Liver (tissue), 9 donors: ENCODE data around the gene CEMIP. TPM values are rescaled to one million over a fixed set of nuclear protein-coding genes. Genes with fewer than 3 reads are reported as not detected.

Source experiments
- DNase-seq: peaks from one replicate; pipeline ENCODE4 v3.0.0-alpha.2; 2017; ENCODE audit warnings: low spot score
- H3K27ac ChIP-seq, 2 donors: one replicate each; pipeline ENCODE4 v1.7.0; 2013; ENCODE audit warnings: inconsistent platforms in 2 of 2, low read length in 2 of 2, control low read depth in 1 of 2, low read depth in 1 of 2, mild to moderate bottlenecking in 1 of 2
- H3K27me3 ChIP-seq, 4 donors: one replicate each; pipeline versions ENCODE4 v1.6.1 to v1.7.0; 2013; ENCODE audit warnings: low read length in 3 of 4, inconsistent platforms in 1 of 4, mild to moderate bottlenecking in 1 of 4, moderate library complexity in 1 of 4; ENCODE audit not compliant: control insufficient read depth in 4 of 4, insufficient read depth in 4 of 4
- H3K36me3 ChIP-seq, 4 donors: one replicate each; pipeline versions ENCODE4 v1.6.1 to v1.7.0; 2013; ENCODE audit warnings: low read length in 3 of 4, mild to moderate bottlenecking in 3 of 4, low read depth in 1 of 4, moderate library complexity in 1 of 4; ENCODE audit not compliant: control insufficient read depth in 4 of 4, insufficient read depth in 3 of 4
- H3K4me1 ChIP-seq, 4 donors: one replicate each; pipeline versions ENCODE4 v1.6.1 to v1.7.0; 2013; ENCODE audit warnings: low read length in 3 of 4, mild to moderate bottlenecking in 3 of 4, moderate library complexity in 1 of 4; ENCODE audit not compliant: control insufficient read depth in 4 of 4, insufficient read depth in 4 of 4
- H3K4me3 ChIP-seq, 3 donors: one replicate each; pipeline versions ENCODE4 v1.6.1 to v1.7.0; 2013; ENCODE audit warnings: low read length in 3 of 3, control low read depth in 1 of 3, low read depth in 1 of 3, mild to moderate bottlenecking in 1 of 3
- H3K9ac ChIP-seq, 2 donors: one replicate each; pipeline ENCODE4 v1.7.0; 2013; ENCODE audit warnings: low read length in 2 of 2, mild to moderate bottlenecking in 2 of 2, moderate library complexity in 2 of 2, control low read depth in 1 of 2, low read depth in 1 of 2
- H3K9me3 ChIP-seq, 4 donors: one replicate each; pipeline versions ENCODE4 v1.6.1 to v1.7.0; 2013; ENCODE audit warnings: low read length in 3 of 4; ENCODE audit not compliant: control insufficient read depth in 4 of 4
- FOXA1 ChIP-seq: IDR thresholded peaks from 2 replicates; pipeline ENCODE4 v1.6.1; 2016; ENCODE audit warnings: antibody characterized with exemption
- FOXA2 ChIP-seq: IDR thresholded peaks from 2 replicates; pipeline ENCODE4 v1.6.1; 2016; ENCODE audit warnings: antibody characterized with exemption
- GABPA ChIP-seq, 2 donors: IDR thresholded peaks in 1 of 2; conservative IDR thresholded peaks in 1 of 2; 2 replicates each; pipeline ENCODE4 v1.6.1; 2016; ENCODE audit warnings: antibody characterized with exemption in 2 of 2, mild to moderate bottlenecking in 1 of 2, moderate library complexity in 1 of 2
- HNF4A ChIP-seq, 2 donors: conservative IDR thresholded peaks; 2 replicates each; pipeline ENCODE4 v1.6.1; 2016; ENCODE audit warnings: antibody characterized with exemption in 2 of 2, mild to moderate bottlenecking in 2 of 2
- HNF4G ChIP-seq: IDR thresholded peaks from 2 replicates; pipeline ENCODE4 v1.6.1; 2016; ENCODE audit warnings: antibody characterized with exemption
- JUND ChIP-seq, 2 donors: IDR thresholded peaks; 2 replicates each; pipeline ENCODE4 v1.6.1; 2016; ENCODE audit warnings: antibody characterized with exemption in 2 of 2
- NR2F2 ChIP-seq: IDR thresholded peaks from 2 replicates; pipeline ENCODE4 v1.6.1; 2016; ENCODE audit warnings: antibody characterized with exemption
- RXRA ChIP-seq, 2 donors: IDR thresholded peaks; 2 replicates each; pipeline ENCODE4 v1.6.1; 2017 to 2018; ENCODE audit warnings: antibody characterized with exemption in 2 of 2, mild to moderate bottlenecking in 1 of 2
- SP1 ChIP-seq: IDR thresholded peaks from 2 replicates; pipeline ENCODE4 v1.6.1; 2018; ENCODE audit warnings: antibody characterized with exemption, mild to moderate bottlenecking
- TAF1 ChIP-seq: conservative IDR thresholded peaks from 2 replicates; pipeline ENCODE4 v1.6.1; 2016; ENCODE audit warnings: antibody characterized with exemption, mild to moderate bottlenecking
- YY1 ChIP-seq: IDR thresholded peaks from 2 replicates; pipeline ENCODE4 v1.6.1; 2016; ENCODE audit warnings: antibody characterized with exemption, mild to moderate bottlenecking
- WGBS: extraction: QIAGEN DNeasy Blood & Tissue Kit; methylation state at CpG from one replicate; pipeline ENCODE4 v1.1.7; 2013; 5-methylcytosine and 5-hydroxymethylcytosine counted together
- polyA plus RNA-seq, 2 donors: library from polyadenylated mRNA; stranded (reverse) in 1 of 2; unstranded in 1 of 2; fragments of 200-250 nt in 1 of 2; fragments of >200 nt in 1 of 2; fragmentation: Nextera tagmentation in 1 of 2; extraction: Ambion mirVana in 1 of 2; gene quantifications; one replicate each; pipeline versions ENCODE4 v1.2.1 to v1.2.3, GENCODE V29; 2013 to 2015
- total RNA-seq, 2 donors: library from RNA; depleted of rRNA; stranded (reverse); fragments of >200 nt; gene quantifications; one replicate each; pipeline ENCODE4 v1.2.3, GENCODE V29; 2014
- TF ChIP-seq, protein P1 (sequence below): IDR thresholded peaks from 2 replicates; pipeline ENCODE4 v1.6.1; 2016; ENCODE audit warnings: antibody characterized with exemption, mild to moderate bottlenecking
- TF ChIP-seq, protein P2 (sequence below): IDR thresholded peaks from 2 replicates; pipeline ENCODE4 v1.6.1; 2016; ENCODE audit warnings: antibody characterized with exemption
- donor health status: healthy.
- donor health status: healthy.
- donor health status: healthy.
- donor health status: healthy.
- donor health status: healthy.

The CEMIP gene
- total and polyA plus RNA-seq, 4 donors: under 0.01 to 0.89 (median 0.21) TPM

DNA sequence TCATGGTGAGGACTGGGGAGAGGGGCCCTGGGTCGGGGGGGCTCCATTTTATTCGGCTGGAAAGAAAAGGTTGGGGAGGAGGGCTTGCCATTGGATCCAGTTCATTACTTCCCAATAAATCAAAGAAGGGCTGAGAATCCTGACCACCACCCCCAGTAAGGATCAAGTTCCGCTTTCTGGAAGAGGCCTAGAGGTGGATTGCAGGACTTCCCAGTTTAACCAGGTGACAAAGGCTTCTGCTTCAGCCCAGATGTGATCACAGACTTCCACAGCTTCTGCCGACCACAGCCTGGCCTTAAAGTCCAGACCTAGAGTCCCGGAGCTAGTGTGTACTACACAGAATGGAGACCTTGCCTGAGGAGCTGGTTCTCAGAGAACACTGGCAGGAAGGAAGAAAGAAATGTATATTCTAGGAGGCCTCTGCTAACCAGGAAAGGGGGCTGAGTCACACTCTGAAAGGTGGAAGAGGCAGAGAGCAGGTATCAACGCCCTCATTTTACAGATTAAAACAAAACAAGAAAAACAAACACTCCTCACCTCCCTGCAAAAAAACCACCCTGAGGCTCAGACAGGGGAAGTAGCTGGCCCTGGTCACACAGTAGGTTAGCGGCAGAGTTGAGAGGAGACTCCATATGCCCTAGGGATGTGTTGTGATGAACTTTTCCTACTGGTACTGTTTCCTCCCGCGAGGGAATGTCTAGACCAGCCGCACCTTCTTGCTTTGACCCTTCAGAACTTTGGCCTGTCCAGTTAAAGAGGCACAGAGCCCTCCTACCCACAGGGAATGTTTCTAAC, 1.1 kb upstream of the CEMIP start:
- WGBS: 73% methylated on average over 10 of the region's 10 CpGs
- Histone ChIP-seq H3K27ac (no peak overlapping the region), H3K9me3 (no peaks in the 10 kb centered on the region), H3K4me1 (peaks cover 5 to 21% (median 17%) of the 10 kb centered on the region in 4 donors), H3K36me3 (no peaks in the 10 kb centered on the region), H3K4me3 (no peak overlapping the region), H3K9ac (no peak overlapping the region), H3K27me3 (peaks cover 0 to 6% (median 5%) of the 10 kb centered on the region in 4 donors)
- TF ChIP-seq FOXA2 (no peak), JUND (IDR thresholded peaks at IDR 0.05) (no peak), YY1 (no peak), HNF4G (no peak), RXRA (IDR thresholded peaks at IDR 0.05) (no peak), TAF1 (no peak), FOXA1 (no peak)
- no peak for DNase-seq

DNA sequence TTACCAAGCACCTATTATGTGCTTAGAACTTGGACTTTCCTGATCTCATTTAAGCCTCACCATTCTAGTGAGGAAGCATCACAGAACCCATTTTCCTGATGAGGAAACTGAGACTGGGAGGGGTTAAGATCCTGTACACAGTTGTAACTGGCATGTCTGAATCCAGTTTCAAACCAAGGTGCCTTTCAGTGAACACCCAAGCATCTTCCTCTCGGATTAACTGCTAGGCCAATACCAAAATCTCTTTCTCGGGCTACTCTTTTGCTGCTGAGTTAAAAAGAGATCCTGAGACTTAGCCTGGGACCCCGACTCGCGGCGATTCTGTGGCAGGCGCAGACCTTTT, 578 bp upstream of the CEMIP start:
- H3K36me3 ChIP-seq: no peaks in the 10 kb centered on the region

DNA sequence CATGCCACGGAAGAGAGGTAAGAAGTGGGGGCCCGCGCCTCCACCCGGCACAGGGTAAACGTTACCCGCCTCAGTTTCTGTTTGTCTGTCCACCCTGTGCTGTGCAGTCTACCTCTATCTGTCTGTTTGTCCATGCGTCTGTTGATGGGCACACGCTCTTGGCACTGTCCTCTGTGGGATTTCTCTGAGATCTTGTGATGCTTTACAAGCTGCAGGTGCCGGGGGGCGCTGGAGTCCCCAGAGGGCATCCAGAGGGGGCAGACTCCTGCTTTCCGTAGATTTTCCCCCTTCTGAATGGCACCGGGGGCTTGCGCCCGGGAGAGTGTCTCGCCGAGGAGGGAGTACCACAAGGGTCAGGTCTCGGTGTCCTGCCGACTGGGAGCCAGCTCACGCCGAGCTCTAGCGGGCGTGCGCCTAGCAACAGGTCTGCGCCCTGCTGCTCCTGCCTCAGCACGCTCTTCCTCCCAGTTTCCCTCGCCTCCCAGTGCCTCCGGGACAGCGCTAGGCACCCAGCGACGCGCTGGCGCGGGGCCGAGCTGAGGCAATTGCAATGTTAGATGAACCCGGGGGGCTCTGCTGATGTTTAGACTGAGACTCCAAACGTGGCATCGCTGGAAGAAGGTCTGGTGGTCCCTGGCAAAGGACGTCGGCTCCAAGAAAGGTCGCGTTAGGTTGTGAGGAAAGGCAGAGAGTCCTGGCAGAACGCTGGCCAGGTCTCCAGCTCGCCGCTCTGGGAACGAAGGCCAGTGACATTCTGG, 667 bp downstream of the CEMIP start:
- H3K4me1 ChIP-seq: peaks cover 5 to 21% (median 17%) of the 10 kb centered on the region in 4 donors
- H3K4me3 ChIP-seq: peak overlapping the region; percentile 53 to 59 (median 54)
- no peak overlapping the region for H3K27ac ChIP-seq
- 4% methylated on average over 45 of the region's 45 CpGs for WGBS
- peaks cover 0 to 6% (median 5%) of the 10 kb centered on the region in 4 donors for H3K27me3 ChIP-seq
- TF ChIP-seq TAF1 (no peak), SP1 (no peak), YY1 (no peak), HNF4A (conservative IDR thresholded peaks at IDR 0.05) (no peak), NR2F2 (no peak), GABPA (IDR thresholded peaks at IDR 0.05 in 1 of 2, conservative IDR thresholded peaks at IDR 0.05 in 1 of 2) (no peak)
- TF ChIP-seq, protein P1, sequence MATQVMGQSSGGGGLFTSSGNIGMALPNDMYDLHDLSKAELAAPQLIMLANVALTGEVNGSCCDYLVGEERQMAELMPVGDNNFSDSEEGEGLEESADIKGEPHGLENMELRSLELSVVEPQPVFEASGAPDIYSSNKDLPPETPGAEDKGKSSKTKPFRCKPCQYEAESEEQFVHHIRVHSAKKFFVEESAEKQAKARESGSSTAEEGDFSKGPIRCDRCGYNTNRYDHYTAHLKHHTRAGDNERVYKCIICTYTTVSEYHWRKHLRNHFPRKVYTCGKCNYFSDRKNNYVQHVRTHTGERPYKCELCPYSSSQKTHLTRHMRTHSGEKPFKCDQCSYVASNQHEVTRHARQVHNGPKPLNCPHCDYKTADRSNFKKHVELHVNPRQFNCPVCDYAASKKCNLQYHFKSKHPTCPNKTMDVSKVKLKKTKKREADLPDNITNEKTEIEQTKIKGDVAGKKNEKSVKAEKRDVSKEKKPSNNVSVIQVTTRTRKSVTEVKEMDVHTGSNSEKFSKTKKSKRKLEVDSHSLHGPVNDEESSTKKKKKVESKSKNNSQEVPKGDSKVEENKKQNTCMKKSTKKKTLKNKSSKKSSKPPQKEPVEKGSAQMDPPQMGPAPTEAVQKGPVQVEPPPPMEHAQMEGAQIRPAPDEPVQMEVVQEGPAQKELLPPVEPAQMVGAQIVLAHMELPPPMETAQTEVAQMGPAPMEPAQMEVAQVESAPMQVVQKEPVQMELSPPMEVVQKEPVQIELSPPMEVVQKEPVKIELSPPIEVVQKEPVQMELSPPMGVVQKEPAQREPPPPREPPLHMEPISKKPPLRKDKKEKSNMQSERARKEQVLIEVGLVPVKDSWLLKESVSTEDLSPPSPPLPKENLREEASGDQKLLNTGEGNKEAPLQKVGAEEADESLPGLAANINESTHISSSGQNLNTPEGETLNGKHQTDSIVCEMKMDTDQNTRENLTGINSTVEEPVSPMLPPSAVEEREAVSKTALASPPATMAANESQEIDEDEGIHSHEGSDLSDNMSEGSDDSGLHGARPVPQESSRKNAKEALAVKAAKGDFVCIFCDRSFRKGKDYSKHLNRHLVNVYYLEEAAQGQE: no peak
- TF ChIP-seq, protein P2, sequence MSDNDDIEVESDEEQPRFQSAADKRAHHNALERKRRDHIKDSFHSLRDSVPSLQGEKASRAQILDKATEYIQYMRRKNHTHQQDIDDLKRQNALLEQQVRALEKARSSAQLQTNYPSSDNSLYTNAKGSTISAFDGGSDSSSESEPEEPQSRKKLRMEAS: no peak
- H3K36me3 ChIP-seq: no peaks in the 10 kb centered on the region
- H3K9ac ChIP-seq: no peak overlapping the region
- DNase-seq: no peak
- H3K9me3 ChIP-seq: no peaks in the 10 kb centered on the region

More for the DNA sequence above, 578 bp upstream of the CEMIP start:
- DNase-seq: no peak
- Histone ChIP-seq H3K9me3 (no peaks in the 10 kb centered on the region), H3K27me3 (peaks cover 0 to 6% (median 5%) of the 10 kb centered on the region in 4 donors), H3K4me3 (peak overlapping the region in 1 of 3 donors; percentile 59), H3K9ac (no peak overlapping the region), H3K4me1 (peaks cover 5 to 21% (median 17%) of the 10 kb centered on the region in 4 donors), H3K27ac (no peak overlapping the region)
- TF ChIP-seq YY1: no peak
- WGBS: 26% methylated on average over 7 of the region's 7 CpGs
